Fibroblast of villous mesenchyme (primary cell): ENCODE data around the gene LY6G6D. TPM values are rescaled to one million over a fixed set of nuclear protein-coding genes. Genes with fewer than 3 reads are reported as not detected.

Experiments
- DNase-seq: peaks from one replicate; pipeline ENCODE4 v3.0.0-alpha.2; 2010; ENCODE audit warnings: low read depth
- H3K4me3 ChIP-seq: 2 replicates; pipeline ENCODE4 v1.5.1; 2011; ENCODE audit warnings: low read depth, mild to moderate bottlenecking, low read length
- CTCF ChIP-seq: IDR thresholded peaks from 2 replicates; pipeline ENCODE4 v1.5.1; 2012; ENCODE audit warnings: low read depth, mild to moderate bottlenecking, low read length; ENCODE audit not compliant: insufficient read depth
- total RNA-seq: library from RNA; depleted of rRNA; stranded (reverse); fragments of >200 nt; gene quantifications from 2 replicates; pipeline ENCODE4 v1.2.3, GENCODE V29; 2012

The LY6G6D gene
- total RNA-seq, 1 donor = not detected

GRCh38 chr6:31711233-31711632, 3.9 kb upstream of the LY6G6D start:
- DNase-seq = no peak
- TF ChIP-seq CTCF = no peak
- H3K4me3 ChIP-seq = no peak overlapping the region

GRCh38 chr6:31712296-31712695, 2.9 kb upstream of the LY6G6D start:
- DNase-seq = no peak
- H3K4me3 ChIP-seq = no peak overlapping the region
- TF ChIP-seq CTCF = no peak

GRCh38 chr6:31713465-31713864, 1.7 kb upstream of the LY6G6D start:
- no peak for DNase-seq
- no peak for TF ChIP-seq CTCF
- no peak overlapping the region for H3K4me3 ChIP-seq

GRCh38 chr6:31713991-31714684, 1.0 kb upstream of the LY6G6D start:
- no peak overlapping the region for H3K4me3 ChIP-seq
- no peak for TF ChIP-seq CTCF
- no peak for DNase-seq

GRCh38 chr6:31717499-31718222, 2.5 kb downstream of the LY6G6D start:
- no peak overlapping the region for H3K4me3 ChIP-seq
- no peak for TF ChIP-seq CTCF
- no peak for DNase-seq

- H3K4me3 ChIP-seq = no peak overlapping the region
- DNase-seq = no peak
- no peak for TF ChIP-seq CTCF
Observed at GRCh38 chr6:31718265-31718664, 3.1 kb downstream of the LY6G6D start.
